Thyroid gland (tissue), 4 donors: Measurements from ENCODE around the gene COQ8A. TPM values are rescaled to one million over a fixed set of nuclear protein-coding genes. Genes with fewer than 3 reads are reported as not detected.

Experiments
- DNase-seq, 2 donors: peaks; one replicate each; pipeline ENCODE4 v3.0.0-alpha.2; 2019
- H3K27ac ChIP-seq, 3 donors: fragments of 200-600 bp; sonication (generic); 1 replicate in 2 of 3; 2 replicates in 1 of 3; pipeline ENCODE4 v1.5.1; 2016 to 2019; ENCODE audit warnings: mild to moderate bottlenecking in 1 of 3, moderate library complexity in 1 of 3
- H3K27me3 ChIP-seq: fragments of 200-600 bp; sonication (generic); one replicate; pipeline ENCODE4 v1.5.1; 2019
- H3K36me3 ChIP-seq, 2 donors: fragments of 200-600 bp; sonication (generic); one replicate each; pipeline ENCODE4 v1.5.1; 2016 to 2019
- H3K4me1 ChIP-seq, 2 donors: fragments of 200-600 bp; sonication (generic); one replicate each; pipeline ENCODE4 v1.5.1; 2017 to 2019
- H3K4me3 ChIP-seq, 3 donors: fragments of 200-600 bp; sonication (generic); replicated peaks in 1 of 3; 1 replicate in 2 of 3; 2 replicates in 1 of 3; pipeline ENCODE4 v1.5.1; 2016; ENCODE audit warnings: mild to moderate bottlenecking in 1 of 3
- H3K9me3 ChIP-seq: fragments of 200-600 bp; sonication (generic); one replicate; pipeline ENCODE4 v1.5.1; 2017
- POLR2A ChIP-seq, 2 donors: fragments of 450-650 bp; IDR thresholded peaks; one replicate each; pipeline ENCODE4 v1.6.1; 2017; ENCODE audit warnings: antibody characterized with exemption in 2 of 2, mild to moderate bottlenecking in 2 of 2, moderate library complexity in 1 of 2
- WGBS, 2 donors: methylation state at CpG; one replicate each; pipeline ENCODE4 v1.1.5; 2017; 5-methylcytosine and 5-hydroxymethylcytosine counted together
- intact Hi-C: fragments of 100-400 bp; cut with DNase I; formaldehyde crosslinking; loops from one replicate; pipeline ENCODE4 v1.15.1; 2023
- total RNA-seq, 4 donors: library from RNA; depleted of rRNA; stranded (reverse); fragments of >200 nt; gene quantifications; one replicate each; pipeline ENCODE4 v1.2.3, GENCODE V29; 2016
- TF ChIP-seq, protein P1 (sequence below), 6 experiments: fragments of 200-600 bp in 3 of 6; fragments of 450-650 bp in 3 of 6; sonication (generic) in 3 of 6; IDR thresholded peaks; one replicate each; pipeline ENCODE4 v1.5.1; 2016 to 2019; ENCODE audit warnings: antibody characterized with exemption in 6 of 6, mild to moderate bottlenecking in 2 of 6, inconsistent platforms in 1 of 6, moderate library complexity in 1 of 6

The COQ8A gene
- total RNA-seq, 4 donors from 2014 or later, result 25.1 to 35.9 (median 30.1) TPM

GRCh38 chr1:226980565-226981385 is 40.7 kb downstream of the COQ8A start:
- TF ChIP-seq, protein P1, sequence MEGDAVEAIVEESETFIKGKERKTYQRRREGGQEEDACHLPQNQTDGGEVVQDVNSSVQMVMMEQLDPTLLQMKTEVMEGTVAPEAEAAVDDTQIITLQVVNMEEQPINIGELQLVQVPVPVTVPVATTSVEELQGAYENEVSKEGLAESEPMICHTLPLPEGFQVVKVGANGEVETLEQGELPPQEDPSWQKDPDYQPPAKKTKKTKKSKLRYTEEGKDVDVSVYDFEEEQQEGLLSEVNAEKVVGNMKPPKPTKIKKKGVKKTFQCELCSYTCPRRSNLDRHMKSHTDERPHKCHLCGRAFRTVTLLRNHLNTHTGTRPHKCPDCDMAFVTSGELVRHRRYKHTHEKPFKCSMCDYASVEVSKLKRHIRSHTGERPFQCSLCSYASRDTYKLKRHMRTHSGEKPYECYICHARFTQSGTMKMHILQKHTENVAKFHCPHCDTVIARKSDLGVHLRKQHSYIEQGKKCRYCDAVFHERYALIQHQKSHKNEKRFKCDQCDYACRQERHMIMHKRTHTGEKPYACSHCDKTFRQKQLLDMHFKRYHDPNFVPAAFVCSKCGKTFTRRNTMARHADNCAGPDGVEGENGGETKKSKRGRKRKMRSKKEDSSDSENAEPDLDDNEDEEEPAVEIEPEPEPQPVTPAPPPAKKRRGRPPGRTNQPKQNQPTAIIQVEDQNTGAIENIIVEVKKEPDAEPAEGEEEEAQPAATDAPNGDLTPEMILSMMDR (IDR thresholded peaks at IDR 0.05), result no peak
- TF ChIP-seq POLR2A (IDR thresholded peaks at IDR 0.05), result no peak
- no peaks in the 10 kb centered on the region for H3K4me1 ChIP-seq
- intact Hi-C loops, result no loop called here
- no peak overlapping the region for H3K27ac ChIP-seq
- no peak overlapping the region for H3K4me3 ChIP-seq
- H3K9me3 ChIP-seq, result no peaks in the 10 kb centered on the region
- WGBS, 2 donors, result 75 to 78% methylated on average over 13 of the region's 26 CpGs
- H3K36me3 ChIP-seq, result peaks cover 0 to 9% of the 10 kb centered on the region in 2 donors
- peak; percentile 32 to 57 for DNase-seq
- no peaks in the 10 kb centered on the region for H3K27me3 ChIP-seq

DNA sequence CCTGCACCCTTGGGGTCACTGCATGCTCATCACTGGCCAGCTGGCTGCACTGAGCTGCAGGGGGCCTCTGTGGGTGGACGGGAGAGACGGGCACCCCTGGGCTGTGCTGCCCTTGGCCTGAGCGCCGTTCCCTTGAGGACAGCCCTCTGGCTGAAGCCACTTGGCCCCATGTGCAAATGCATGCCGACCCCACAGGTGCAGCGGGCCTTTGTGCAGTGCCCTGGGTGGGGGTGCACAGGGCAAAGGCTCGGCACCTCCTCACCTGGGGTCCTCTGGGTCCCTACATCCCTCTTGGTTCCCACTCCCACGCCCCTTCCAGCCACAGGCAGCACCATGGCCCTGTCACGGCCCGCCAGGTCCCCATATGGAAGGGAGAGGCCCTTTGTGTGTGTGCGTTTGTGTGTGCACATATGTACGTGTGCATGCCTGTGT is 41.3 kb downstream of the COQ8A start:
- TF ChIP-seq POLR2A (IDR thresholded peaks at IDR 0.05), result no peak
- TF ChIP-seq, protein P1 (IDR thresholded peaks at IDR 0.05), result no peak
- Histone ChIP-seq H3K4me3 (no peak overlapping the region), H3K4me1 (no peaks in the 10 kb centered on the region), H3K36me3 (peaks cover 0 to 11% of the 10 kb centered on the region in 2 donors), H3K27ac (no peak overlapping the region), H3K9me3 (no peaks in the 10 kb centered on the region), H3K27me3 (no peaks in the 10 kb centered on the region)
- WGBS, 2 donors, result 91 to 94% methylated on average over 8 to 9 of the region's 12 CpGs
- intact Hi-C loops, result no loop called here
- no peak for DNase-seq

DNA sequence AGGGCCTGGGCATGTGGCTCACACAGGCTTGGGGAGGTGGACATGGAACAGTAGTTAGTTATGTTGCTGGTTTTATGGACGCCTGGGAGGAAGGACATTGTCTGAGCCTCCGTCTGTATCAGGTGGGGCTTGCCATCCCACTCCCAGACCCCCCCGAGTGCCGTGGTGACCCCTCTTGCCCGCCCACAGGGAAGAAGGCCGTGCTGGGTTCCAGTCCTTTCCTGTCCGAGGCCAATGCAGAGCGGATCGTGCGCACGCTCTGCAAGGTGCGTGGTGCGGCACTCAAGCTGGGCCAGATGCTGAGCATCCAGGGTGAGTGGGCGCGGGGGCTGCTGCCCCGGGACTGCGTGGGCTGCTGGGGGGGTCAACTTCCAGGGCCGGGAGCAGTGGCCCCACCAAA is 41.7 kb downstream of the COQ8A start:
- no peak overlapping the region for H3K4me3 ChIP-seq
- H3K9me3 ChIP-seq, result no peaks in the 10 kb centered on the region
- intact Hi-C loops, result no loop called here
- H3K36me3 ChIP-seq, result peaks cover 0 to 13% of the 10 kb centered on the region in 2 donors
- DNase-seq, result no peak
- 98 to 99% methylated on average over 12 to 14 of the region's 18 CpGs for WGBS, 2 donors
- H3K27ac ChIP-seq, result no peak overlapping the region
- H3K4me1 ChIP-seq, result no peaks in the 10 kb centered on the region
- H3K27me3 ChIP-seq, result no peaks in the 10 kb centered on the region
- TF ChIP-seq, protein P1 (IDR thresholded peaks at IDR 0.05), result no peak
- no peak for TF ChIP-seq POLR2A (IDR thresholded peaks at IDR 0.05)

GRCh38 chr1:226982451-226983177 is 42.5 kb downstream of the COQ8A start:
- Histone ChIP-seq H3K36me3 (peaks cover 0 to 13% of the 10 kb centered on the region in 2 donors), H3K27ac (no peak overlapping the region), H3K4me1 (peaks cover 0 to 7% of the 10 kb centered on the region in 2 donors), H3K27me3 (no peaks in the 10 kb centered on the region), H3K4me3 (no peak overlapping the region), H3K9me3 (no peaks in the 10 kb centered on the region)
- TF ChIP-seq, protein P1 (IDR thresholded peaks at IDR 0.05), result no peak
- TF ChIP-seq POLR2A (IDR thresholded peaks at IDR 0.05), result no peak
- WGBS, 2 donors, result 95 to 97% methylated on average over 16 to 28 of the region's 31 CpGs
- intact Hi-C loops, result no loop called here
- no peak for DNase-seq
